Thyroid gland (tissue), 4 donors: ENCODE data around the gene ZAP70. TPM values are rescaled to one million over a fixed set of nuclear protein-coding genes. Genes with fewer than 3 reads are reported as not detected.

Source experiments
- DNase-seq, 2 donors: peaks; one replicate each; pipeline ENCODE4 v3.0.0-alpha.2; 2019
- H3K27ac ChIP-seq, 3 donors: fragments of 200-600 bp; sonication (generic); 1 replicate in 2 of 3; 2 replicates in 1 of 3; pipeline ENCODE4 v1.5.1; 2016 to 2019; ENCODE audit warnings: mild to moderate bottlenecking in 1 of 3, moderate library complexity in 1 of 3
- H3K27me3 ChIP-seq: fragments of 200-600 bp; sonication (generic); one replicate; pipeline ENCODE4 v1.5.1; 2019
- H3K36me3 ChIP-seq, 2 donors: fragments of 200-600 bp; sonication (generic); one replicate each; pipeline ENCODE4 v1.5.1; 2016 to 2019
- H3K4me1 ChIP-seq, 2 donors: fragments of 200-600 bp; sonication (generic); one replicate each; pipeline ENCODE4 v1.5.1; 2017 to 2019
- H3K4me3 ChIP-seq, 3 donors: fragments of 200-600 bp; sonication (generic); replicated peaks in 1 of 3; 1 replicate in 2 of 3; 2 replicates in 1 of 3; pipeline ENCODE4 v1.5.1; 2016; ENCODE audit warnings: mild to moderate bottlenecking in 1 of 3
- H3K9me3 ChIP-seq: fragments of 200-600 bp; sonication (generic); one replicate; pipeline ENCODE4 v1.5.1; 2017
- CTCF ChIP-seq, 6 experiments: fragments of 200-600 bp in 3 of 6; fragments of 450-650 bp in 3 of 6; sonication (generic) in 3 of 6; IDR thresholded peaks; one replicate each; pipeline ENCODE4 v1.5.1; 2016 to 2019; ENCODE audit warnings: antibody characterized with exemption in 6 of 6, mild to moderate bottlenecking in 2 of 6, inconsistent platforms in 1 of 6, moderate library complexity in 1 of 6
- POLR2A ChIP-seq, 2 donors: fragments of 450-650 bp; IDR thresholded peaks; one replicate each; pipeline ENCODE4 v1.6.1; 2017; ENCODE audit warnings: antibody characterized with exemption in 2 of 2, mild to moderate bottlenecking in 2 of 2, moderate library complexity in 1 of 2
- WGBS, 2 donors: methylation state at CpG; one replicate each; pipeline ENCODE4 v1.1.5; 2017; 5-methylcytosine and 5-hydroxymethylcytosine counted together
- intact Hi-C: fragments of 100-400 bp; cut with DNase I; formaldehyde crosslinking; loops from one replicate; pipeline ENCODE4 v1.15.1; 2023
- total RNA-seq, 4 donors: library from RNA; depleted of rRNA; stranded (reverse); fragments of >200 nt; gene quantifications; one replicate each; pipeline ENCODE4 v1.2.3, GENCODE V29; 2016

The ZAP70 gene
- total RNA-seq, 4 donors from 2014 or later: 4.0 to 7.6 (median 4.4) TPM

DNA sequence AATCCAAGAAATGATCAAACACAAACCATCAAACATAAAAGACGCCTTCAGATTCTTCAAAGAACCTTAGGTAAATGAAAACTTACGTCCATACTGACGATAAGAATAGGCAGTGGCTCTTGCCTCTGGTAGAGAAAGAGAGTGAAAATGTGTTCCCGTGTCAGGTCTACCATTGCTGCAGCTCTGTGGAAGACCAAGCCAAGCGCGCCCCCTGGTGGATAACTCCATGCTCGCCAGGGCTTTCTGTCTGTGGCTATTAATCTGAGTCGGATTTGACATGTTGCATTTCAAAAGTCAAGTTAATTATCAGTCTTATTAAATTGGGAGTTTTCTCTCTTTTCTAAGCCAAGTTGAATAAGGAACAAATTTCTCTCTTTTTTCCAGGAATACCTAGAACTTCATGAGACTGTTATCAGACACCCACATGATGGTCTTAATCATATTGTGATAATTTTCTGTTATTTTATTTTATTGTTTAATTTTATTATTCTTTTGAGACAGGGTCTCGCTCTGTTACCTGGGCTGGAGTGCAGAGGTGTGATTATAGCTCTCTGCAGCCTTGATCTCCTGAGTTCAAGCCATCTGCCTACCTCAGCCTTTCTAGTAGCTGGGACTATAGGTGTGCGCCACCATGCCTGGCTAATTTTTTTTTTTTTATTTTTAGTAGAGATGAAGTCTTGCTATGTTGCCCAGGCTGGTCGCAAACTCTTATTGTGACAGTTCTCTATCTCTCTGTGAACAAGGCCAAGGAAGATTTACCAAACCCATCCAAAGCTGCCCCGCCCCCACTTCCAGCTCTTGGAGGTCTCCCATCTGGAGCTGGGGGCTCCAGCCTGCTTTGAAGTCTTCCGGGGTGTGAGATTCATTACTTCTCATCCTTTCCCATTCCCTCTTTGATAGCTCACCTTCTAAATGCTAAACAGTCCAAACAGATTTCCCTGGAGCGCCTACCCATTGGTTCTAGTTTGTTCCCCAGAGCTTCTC lies 15.8 kb upstream of the ZAP70 start:
- H3K36me3 ChIP-seq: no peaks in the 10 kb centered on the region
- DNase-seq: peak; percentile 90 to 94
- no peak for TF ChIP-seq POLR2A (IDR thresholded peaks at IDR 0.05)
- TF ChIP-seq CTCF (IDR thresholded peaks at IDR 0.05): peak; percentile 87 to 99 (median 92)
- 29 to 31% methylated on average over 14 of the region's 14 CpGs for WGBS, 2 donors
- H3K27ac ChIP-seq: peak overlapping the region in 1 of 3 donors; percentile 2
- H3K27me3 ChIP-seq: no peaks in the 10 kb centered on the region
- intact Hi-C loops: loop anchor here (10.0 kb wide), 1 partner anchor 103 kb away; no protein-coding TSS in a partner anchor
- H3K4me1 ChIP-seq: no peaks in the 10 kb centered on the region
- H3K9me3 ChIP-seq: no peaks in the 10 kb centered on the region
- H3K4me3 ChIP-seq: no peak overlapping the region

GRCh38 chr2:97698530-97698929 lies 14.8 kb upstream of the ZAP70 start:
- TF ChIP-seq POLR2A (IDR thresholded peaks at IDR 0.05) (no peak), CTCF (IDR thresholded peaks at IDR 0.05) (no peak)

DNA sequence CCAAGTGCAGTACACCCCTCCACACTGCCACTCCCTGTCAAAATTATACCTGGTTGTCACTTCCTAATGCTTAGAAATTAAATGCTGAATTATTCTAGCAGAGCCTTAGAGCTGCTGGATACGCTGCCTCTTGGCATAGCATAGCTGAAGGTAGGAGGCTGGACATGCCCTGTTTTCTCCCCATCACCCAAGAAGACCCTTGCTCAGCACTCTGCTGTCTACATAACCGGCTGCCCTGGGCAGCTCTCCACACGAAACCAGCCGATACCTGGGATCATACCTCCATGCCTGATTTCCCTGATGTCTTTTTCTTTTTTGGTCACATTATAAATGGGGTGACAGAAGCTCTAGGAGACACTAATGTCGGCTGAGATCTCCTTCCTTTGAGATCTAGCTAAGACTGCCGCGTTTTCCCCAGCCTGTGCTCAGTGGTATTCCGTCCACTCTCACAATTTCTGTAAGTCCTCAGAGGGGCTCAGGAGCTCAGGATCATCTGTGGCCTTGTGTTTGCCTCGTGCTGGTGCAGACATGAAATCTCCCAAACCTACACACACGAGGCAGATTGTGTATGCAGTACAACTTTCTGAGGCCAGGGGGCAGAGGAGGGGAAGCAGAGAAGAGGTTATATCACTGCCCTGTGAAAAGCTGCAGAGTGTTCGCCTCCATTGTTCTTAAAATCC lies 13.5 kb upstream of the ZAP70 start:
- no peak overlapping the region for H3K4me3 ChIP-seq
- DNase-seq: peak; percentile 33 to 49
- H3K36me3 ChIP-seq: no peaks in the 10 kb centered on the region
- H3K27ac ChIP-seq: no peak overlapping the region
- no peaks in the 10 kb centered on the region for H3K27me3 ChIP-seq
- H3K9me3 ChIP-seq: no peaks in the 10 kb centered on the region
- no peaks in the 10 kb centered on the region for H3K4me1 ChIP-seq
- intact Hi-C loops: loop anchor here (10.0 kb wide), 1 partner anchor 105 kb away; no protein-coding TSS in a partner anchor
- WGBS, 2 donors: 62 to 67% methylated on average over 11 of the region's 11 CpGs
- TF ChIP-seq POLR2A (IDR thresholded peaks at IDR 0.05): no peak
- peak in 3 of 6 experiments; percentile 25 to 52 (median 36) for TF ChIP-seq CTCF (IDR thresholded peaks at IDR 0.05)

More at GRCh38 chr2:97698530-97698929, 14.8 kb upstream of the ZAP70 start:
- no peaks in the 10 kb centered on the region for H3K9me3 ChIP-seq
- intact Hi-C loops: loop anchor here (10.0 kb wide), 1 partner anchor 104 kb away; no protein-coding TSS in a partner anchor
- H3K27ac ChIP-seq: no peak overlapping the region
- WGBS, 2 donors: 75 to 85% methylated on average over 4 of the region's 4 CpGs
- DNase-seq: no peak
- H3K4me3 ChIP-seq: no peak overlapping the region
- H3K4me1 ChIP-seq: no peaks in the 10 kb centered on the region
- no peaks in the 10 kb centered on the region for H3K36me3 ChIP-seq
- no peaks in the 10 kb centered on the region for H3K27me3 ChIP-seq

DNA sequence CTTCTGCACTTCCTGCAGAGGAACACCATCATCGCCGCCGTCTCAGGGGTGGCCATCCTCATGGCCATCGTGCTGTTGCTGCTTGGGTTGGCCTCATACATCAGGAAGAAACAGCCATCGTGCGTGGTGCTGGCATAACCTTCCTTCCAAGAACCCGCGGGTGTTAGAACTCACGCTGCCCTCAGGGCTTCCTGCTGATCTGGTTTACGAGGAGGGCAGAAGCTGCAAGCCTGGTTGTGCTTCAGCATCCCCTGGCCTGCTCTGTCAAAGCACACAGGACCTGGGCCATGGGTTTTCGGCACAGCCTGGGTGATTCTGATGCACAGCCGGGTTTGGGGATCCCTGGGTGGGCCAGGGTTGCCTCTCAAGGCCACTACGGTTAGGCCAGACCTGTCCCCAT lies 12.2 kb upstream of the ZAP70 start:
- Histone ChIP-seq H3K9me3 (no peaks in the 10 kb centered on the region), H3K27ac (no peak overlapping the region), H3K4me1 (no peaks in the 10 kb centered on the region), H3K4me3 (no peak overlapping the region), H3K27me3 (no peaks in the 10 kb centered on the region), H3K36me3 (no peaks in the 10 kb centered on the region)
- 93 to 96% methylated on average over 8 to 12 of the region's 13 CpGs for WGBS, 2 donors
- no peak for TF ChIP-seq CTCF (IDR thresholded peaks at IDR 0.05)
- TF ChIP-seq POLR2A (IDR thresholded peaks at IDR 0.05): no peak
- intact Hi-C loops: no loop called here
- no peak for DNase-seq
